PC-9 (cell line): ENCODE results near the gene FUT6. TPM values are rescaled to one million over a fixed set of nuclear protein-coding genes. Genes with fewer than 3 reads are reported as not detected.

Experiments
- BruUV-seq: library from RNA; stranded (reverse); fragments of 400-500 nt; replicated peaks from 2 replicates; lab custom pipeline; 2021; lab: Mats Ljungman, UMichigan
- CTCF ChIA-PET: fragments of 300-600 bp; sonication (Branson Sonifier 250); formaldehyde crosslinking; loops from one replicate; lab custom pipeline; 2022; ENCODE audit warnings: antibody characterized with exemption; lab: Charles Lee
- POLR2A ChIA-PET: fragments of 300-600 bp; sonication (Branson Sonifier 250); formaldehyde crosslinking; loops from one replicate; lab custom pipeline; 2022; ENCODE audit warnings: antibody characterized with exemption; ENCODE audit not compliant: unreplicated experiment; lab: Charles Lee
- DNase-seq, 2 experiments: peaks; one replicate each; pipeline versions ENCODE4 v3.0.0 to v3.0.0-alpha.2; 2015 to 2022; ENCODE audit warnings: mixed read lengths in 1 of 2
- H2AFZ ChIP-seq: fragments of 200-600 bp; sonication (generic); 2 replicates; pipeline ENCODE4 v1.8.1; 2017; ENCODE audit warnings: antibody characterized with exemption
- H3F3A ChIP-seq: fragments of 200-600 bp; sonication (generic); 2 replicates; pipeline ENCODE4 v1.8.1; 2017; ENCODE audit warnings: antibody characterized with exemption, mild to moderate bottlenecking, low read depth; ENCODE audit not compliant: insufficient read depth
- H3K27ac ChIP-seq: fragments of 200-600 bp; sonication (generic); 2 replicates; pipeline ENCODE4 v1.6.1; 2016; ENCODE audit warnings: mixed run types
- H3K27me3 ChIP-seq: fragments of 200-600 bp; sonication (generic); 2 replicates; pipeline ENCODE4 v1.6.1; 2016; ENCODE audit warnings: low read depth, mixed run types; ENCODE audit not compliant: insufficient read depth
- H3K36me3 ChIP-seq: fragments of 200-600 bp; sonication (generic); 2 replicates; pipeline ENCODE4 v1.6.1; 2016; ENCODE audit warnings: low read depth, mixed run types
- H3K4me1 ChIP-seq: fragments of 200-600 bp; sonication (generic); replicated peaks from 2 replicates; pipeline ENCODE4 v1.6.1; 2016; ENCODE audit warnings: mixed run types; ENCODE audit not compliant: insufficient read depth
- H3K4me2 ChIP-seq: fragments of 200-600 bp; sonication (generic); 2 replicates; pipeline ENCODE4 v1.6.1; 2017; ENCODE audit warnings: mixed run types
- H3K4me3 ChIP-seq: fragments of 200-600 bp; sonication (generic); 2 replicates; pipeline ENCODE4 v1.6.1; 2016; ENCODE audit warnings: mixed run types
- H3K79me2 ChIP-seq: fragments of 200-600 bp; sonication (generic); 2 replicates; pipeline ENCODE4 v1.6.1; 2017; ENCODE audit warnings: low read depth, mixed run types
- H3K9me2 ChIP-seq: fragments of 200-600 bp; sonication (generic); 2 replicates; pipeline ENCODE4 v1.8.1; 2017; ENCODE audit warnings: mild to moderate bottlenecking; ENCODE audit not compliant: insufficient read depth
- H3K9me3 ChIP-seq: fragments of 200-600 bp; sonication (generic); 2 replicates; pipeline ENCODE4 v1.8.1; 2016; ENCODE audit warnings: low read depth; ENCODE audit not compliant: insufficient read depth
- H4K20me1 ChIP-seq: fragments of 200-600 bp; sonication (generic); 2 replicates; pipeline ENCODE4 v1.8.1; 2017; ENCODE audit not compliant: insufficient read depth
- EZH2 ChIP-seq: fragments of 200-600 bp; sonication (generic); IDR thresholded peaks from 2 replicates; pipeline ENCODE4 v1.8.0; 2017; ENCODE audit warnings: antibody characterized with exemption, low read depth
- intact Hi-C: fragments of 100-400 bp; cut with micrococcal nuclease; formaldehyde crosslinking; loops from one replicate; pipeline ENCODE4 v1.10.0; 2022; ENCODE audit not compliant: unreplicated experiment
- total RNA-seq: library from RNA; stranded (reverse); gene quantifications from 2 replicates; pipeline ENCODE4 v1.2.3, GENCODE V29; 2021
- TF ChIP-seq, protein P1 (sequence below): fragments of 200-600 bp; sonication (generic); conservative IDR thresholded peaks from 2 replicates; pipeline ENCODE4 v1.6.1; 2017; ENCODE audit warnings: mixed run types, antibody characterized with exemption, mild to moderate bottlenecking, moderate library complexity

The FUT6 gene
- total RNA-seq, 1 experiment from 2014 or later, result 0.55 TPM

DNA sequence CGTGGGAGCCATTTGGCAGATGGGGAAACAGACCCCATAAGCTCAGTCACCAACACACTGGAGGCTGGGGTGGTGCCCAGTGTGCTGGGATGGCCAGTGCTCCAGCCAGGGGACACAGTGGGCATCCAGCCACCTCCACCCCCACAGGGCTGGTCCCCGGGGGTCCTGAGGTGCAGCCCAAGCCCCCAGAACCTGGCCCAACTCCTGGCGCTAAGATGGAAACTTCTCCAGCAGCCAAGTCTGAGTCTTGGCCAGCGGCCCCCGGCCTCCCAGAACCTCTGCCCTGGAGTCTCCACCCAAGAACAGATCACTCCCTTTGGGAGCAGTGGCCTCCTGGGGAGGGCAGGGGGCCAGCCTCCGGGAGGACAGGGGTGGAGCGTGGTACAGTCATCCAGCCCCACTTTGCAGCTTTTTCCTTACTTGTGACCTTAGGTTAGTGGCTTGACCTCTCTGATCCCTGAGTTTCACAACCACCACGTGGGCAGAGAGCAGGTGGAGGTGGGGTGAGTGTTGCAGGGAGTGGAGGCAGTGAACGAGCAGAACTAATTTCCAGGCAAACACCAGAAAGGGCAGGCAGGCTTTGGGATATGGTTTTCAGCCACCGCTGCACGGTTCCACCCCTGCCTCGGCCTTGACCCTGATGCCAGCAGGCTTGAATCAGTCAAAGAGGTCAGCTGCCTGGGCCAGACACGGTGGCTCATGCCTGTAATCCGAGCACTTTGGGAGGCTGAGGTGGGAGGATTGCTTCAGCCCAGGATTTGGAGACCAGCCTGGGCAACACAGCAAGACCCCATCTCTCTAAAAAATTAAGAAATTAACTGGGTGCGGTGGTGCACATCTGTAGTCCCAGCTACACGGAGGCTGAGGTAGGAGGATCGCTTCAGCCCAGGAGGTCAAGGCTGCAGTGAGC, 38.9 kb downstream of the FUT6 start:
- Histone ChIP-seq H4K20me1 (no peaks in the 10 kb centered on the region), H3K27me3 (0 out of 2 replicates have a peak, but pooled peaks cover 2% of the 10 kb centered on the region), H3K4me1 (no peaks in the 10 kb centered on the region), H3K4me2 (no peak overlapping the region), H3F3A (no peaks in the 10 kb centered on the region), H2AFZ (no peak overlapping the region), H3K9me3 (no peaks in the 10 kb centered on the region), H3K4me3 (no peak overlapping the region), H3K36me3 (no peaks in the 10 kb centered on the region), H3K27ac (no peak overlapping the region), H3K9me2 (no peaks in the 10 kb centered on the region), H3K79me2 (no peaks in the 10 kb centered on the region)
- TF ChIP-seq, protein P1, sequence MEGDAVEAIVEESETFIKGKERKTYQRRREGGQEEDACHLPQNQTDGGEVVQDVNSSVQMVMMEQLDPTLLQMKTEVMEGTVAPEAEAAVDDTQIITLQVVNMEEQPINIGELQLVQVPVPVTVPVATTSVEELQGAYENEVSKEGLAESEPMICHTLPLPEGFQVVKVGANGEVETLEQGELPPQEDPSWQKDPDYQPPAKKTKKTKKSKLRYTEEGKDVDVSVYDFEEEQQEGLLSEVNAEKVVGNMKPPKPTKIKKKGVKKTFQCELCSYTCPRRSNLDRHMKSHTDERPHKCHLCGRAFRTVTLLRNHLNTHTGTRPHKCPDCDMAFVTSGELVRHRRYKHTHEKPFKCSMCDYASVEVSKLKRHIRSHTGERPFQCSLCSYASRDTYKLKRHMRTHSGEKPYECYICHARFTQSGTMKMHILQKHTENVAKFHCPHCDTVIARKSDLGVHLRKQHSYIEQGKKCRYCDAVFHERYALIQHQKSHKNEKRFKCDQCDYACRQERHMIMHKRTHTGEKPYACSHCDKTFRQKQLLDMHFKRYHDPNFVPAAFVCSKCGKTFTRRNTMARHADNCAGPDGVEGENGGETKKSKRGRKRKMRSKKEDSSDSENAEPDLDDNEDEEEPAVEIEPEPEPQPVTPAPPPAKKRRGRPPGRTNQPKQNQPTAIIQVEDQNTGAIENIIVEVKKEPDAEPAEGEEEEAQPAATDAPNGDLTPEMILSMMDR, result no peak
- TF ChIP-seq EZH2, result no peak
- BruUV-seq, result no TSS peak
- intact Hi-C loops, result loop anchor here (10.0 kb wide), 2 partner anchors 184 to 224 kb away; no protein-coding TSS in a partner anchor
- DNase-seq, result no peak
- POLR2A ChIA-PET, result no interaction called here
- CTCF ChIA-PET, result no interaction called here

DNA sequence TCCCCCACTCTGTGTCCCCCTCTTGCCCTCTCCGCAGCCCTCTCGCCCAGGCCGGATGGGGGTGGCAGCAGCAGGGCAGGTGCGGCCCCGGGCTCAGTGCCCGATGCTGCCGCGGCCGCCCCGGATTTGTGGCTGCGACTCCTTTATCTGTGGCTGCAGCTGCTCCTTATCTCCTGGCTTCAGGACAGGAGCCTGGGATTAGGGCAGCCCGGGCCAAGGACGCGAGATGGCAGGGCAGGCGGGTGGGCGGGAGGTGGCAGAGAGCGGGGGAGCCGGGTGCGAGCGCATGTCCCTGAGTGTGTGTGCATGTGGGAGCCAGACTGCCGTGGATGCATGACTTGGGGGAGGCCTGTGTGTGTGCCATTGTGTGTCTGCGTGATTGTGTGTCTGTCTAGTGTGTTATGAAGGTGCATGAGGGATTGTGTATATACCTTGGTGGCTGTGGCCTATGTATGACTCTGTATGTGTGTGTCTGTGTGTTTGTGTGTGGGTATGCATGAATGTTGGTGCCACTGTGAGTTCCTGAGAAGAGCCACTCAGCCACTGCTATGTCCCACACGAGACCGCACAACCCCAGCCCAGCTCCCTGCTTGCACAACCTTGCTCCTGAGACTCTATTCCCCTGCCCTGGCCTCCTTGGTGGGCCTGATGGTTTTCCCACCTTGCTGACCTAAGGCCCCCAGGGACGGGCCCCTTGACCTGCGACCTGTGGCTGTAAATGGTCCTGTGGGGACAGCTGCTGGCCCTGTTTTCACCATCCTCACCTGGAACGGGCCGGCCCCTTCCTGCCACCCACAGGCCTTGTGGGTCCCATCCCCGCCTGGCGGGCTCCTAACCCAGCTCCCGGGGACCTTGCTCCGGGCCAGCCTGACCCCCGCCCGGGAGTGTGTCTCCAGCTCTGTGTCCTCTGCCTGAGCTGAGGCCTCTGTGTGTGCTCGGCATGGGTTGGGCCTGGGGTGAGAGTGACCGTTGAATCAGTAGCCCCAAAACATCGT, 40.0 kb downstream of the FUT6 start:
- Histone ChIP-seq H3K27me3 (no peaks in the 10 kb centered on the region), H2AFZ (no peak overlapping the region), H3K9me3 (no peaks in the 10 kb centered on the region), H3K4me1 (no peaks in the 10 kb centered on the region), H3K4me2 (no peak overlapping the region), H3F3A (no peaks in the 10 kb centered on the region; the same call in 1 of the 2 replicates), H3K27ac (no peak overlapping the region), H3K36me3 (no peaks in the 10 kb centered on the region), H4K20me1 (no peaks in the 10 kb centered on the region), H3K79me2 (no peaks in the 10 kb centered on the region), H3K4me3 (no peak overlapping the region), H3K9me2 (no peaks in the 10 kb centered on the region)
- ChIA-PET POLR2A (interaction anchor here (0.6 kb wide), 1 partner anchor 75 kb away, joined by 4 read pairs; no protein-coding TSS in a partner anchor), CTCF (no interaction called here)
- no TSS peak for BruUV-seq
- no peak for DNase-seq
- intact Hi-C loops, result loop anchor here (10.0 kb wide), 2 partner anchors 185 to 225 kb away; no protein-coding TSS in a partner anchor
- TF ChIP-seq EZH2, result no peak
- TF ChIP-seq, protein P1, result no peak

DNA sequence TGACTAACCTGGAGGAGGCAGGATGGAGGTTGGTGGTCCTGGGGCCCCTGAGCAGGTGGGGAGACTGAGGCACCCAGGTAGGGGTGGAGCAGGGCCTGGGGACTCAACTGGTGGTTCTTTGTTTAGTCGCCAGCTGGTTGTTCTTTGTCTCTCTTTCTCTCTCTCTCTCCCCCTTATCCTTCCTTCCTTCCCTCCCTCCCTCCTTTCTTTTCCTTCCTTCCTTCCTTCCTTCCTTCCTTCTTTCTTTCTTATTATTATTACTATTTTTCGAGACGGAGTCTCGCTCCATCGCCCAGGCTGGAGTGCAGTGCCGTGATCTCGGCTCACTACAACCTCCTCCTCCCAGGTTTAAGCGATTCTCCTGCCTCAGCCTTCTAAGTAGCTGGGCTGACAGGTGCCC, 41.3 kb downstream of the FUT6 start:
- POLR2A ChIA-PET, result no interaction called here
- CTCF ChIA-PET, result no interaction called here
- no peaks in the 10 kb centered on the region for H3K27me3 ChIP-seq
- no peak overlapping the region for H3K4me3 ChIP-seq
- no peaks in the 10 kb centered on the region for H3K9me3 ChIP-seq
- intact Hi-C loops, result no loop called here
- DNase-seq, result no peak
- H3K9me2 ChIP-seq, result no peaks in the 10 kb centered on the region
- no peaks in the 10 kb centered on the region for H3K79me2 ChIP-seq
- TF ChIP-seq, protein P1, result no peak
- no peak for TF ChIP-seq EZH2
- H3K4me1 ChIP-seq, result no peaks in the 10 kb centered on the region
- peaks cover 3% of the 10 kb centered on the region; the same call in 1 of the 2 replicates for H3F3A ChIP-seq
- H4K20me1 ChIP-seq, result no peaks in the 10 kb centered on the region
- H2AFZ ChIP-seq, result no peak overlapping the region
- no peak overlapping the region for H3K27ac ChIP-seq
- H3K36me3 ChIP-seq, result no peaks in the 10 kb centered on the region
- no TSS peak for BruUV-seq
- H3K4me2 ChIP-seq, result no peak overlapping the region
